GM18951 (cell line): Measurements from ENCODE around the gene TMEM95.

Experiments used
- POLR2A ChIP-seq: IDR thresholded peaks from 4 replicates; pipeline ENCODE4 v1.6.1; 2011; ENCODE audit warnings: mild to moderate bottlenecking; ENCODE audit not compliant: insufficient read length, insufficient read depth; ENCODE audit errors: extremely low read depth
- in situ Hi-C: fragments of 300-500 bp; cut with MboI; formaldehyde crosslinking; loops from one replicate; pipeline ENCODE4 v1.12.0; 2022; ENCODE audit warnings: low sequenced_read_pairs, mixed read lengths, inconsistent platforms; ENCODE audit not compliant: unreplicated experiment

Gene TMEM95

GRCh38 chr17:7315570-7316235 is 39.3 kb upstream of the TMEM95 start:
- no peak for TF ChIP-seq POLR2A

GRCh38 chr17:7317161-7317803 is 37.7 kb upstream of the TMEM95 start:
- no peak for TF ChIP-seq POLR2A
- in situ Hi-C loops = no loop called here

More at GRCh38 chr17:7315570-7316235, 39.3 kb upstream of the TMEM95 start:
- in situ Hi-C loops = no loop called here

GRCh38 chr17:7318121-7318860 is 36.7 kb upstream of the TMEM95 start:
- in situ Hi-C loops = no loop called here
- TF ChIP-seq POLR2A = no peak

GRCh38 chr17:7321466-7321865 is 33.5 kb upstream of the TMEM95 start:
- in situ Hi-C loops = no loop called here
- no peak for TF ChIP-seq POLR2A

GRCh38 chr17:7322520-7323194 is 32.3 kb upstream of the TMEM95 start:
- TF ChIP-seq POLR2A = no peak

GRCh38 chr17:7323731-7324437 is 31.1 kb upstream of the TMEM95 start:
- TF ChIP-seq POLR2A = no peak
- in situ Hi-C loops = no loop called here

More at GRCh38 chr17:7322520-7323194, 32.3 kb upstream of the TMEM95 start:
- in situ Hi-C loops = no loop called here

- no peak for TF ChIP-seq POLR2A
- in situ Hi-C loops = no loop called here
Observed at GRCh38 chr17:7324438-7324779, 30.5 kb upstream of the TMEM95 start.

GRCh38 chr17:7325031-7325528 is 29.9 kb upstream of the TMEM95 start:
- in situ Hi-C loops = no loop called here
- TF ChIP-seq POLR2A = no peak

GRCh38 chr17:7326186-7326585 is 28.8 kb upstream of the TMEM95 start:
- in situ Hi-C loops = no loop called here
- TF ChIP-seq POLR2A = no peak

GRCh38 chr17:7327056-7327455 is 27.9 kb upstream of the TMEM95 start:
- in situ Hi-C loops = no loop called here
- TF ChIP-seq POLR2A = no peak

- TF ChIP-seq POLR2A = no peak
- in situ Hi-C loops = no loop called here
Observed at GRCh38 chr17:7327501-7327900, 27.5 kb upstream of the TMEM95 start.

- in situ Hi-C loops = no loop called here
- TF ChIP-seq POLR2A = no peak
Observed at GRCh38 chr17:7328009-7328408, 26.9 kb upstream of the TMEM95 start.
